Measurements from ENCODE around the gene IFFO2. TPM values are rescaled to one million over a fixed set of nuclear protein-coding genes. Genes with fewer than 3 reads are reported as not detected.

Gene IFFO2
- total and polyA plus RNA-seq, 2 donors (not counting 1 experiment from before 2014, with no cell fraction given) = 5.8 to 10.4 TPM

GRCh38 chr1:18948048-18948912 is 8.2 kb downstream of the IFFO2 start:
- Histone ChIP-seq H3K79me2 (ENCODE audit: control insufficient read depth, insufficient read depth, low read length) (peaks cover 88% of the 10 kb centered on the region), H3K9me3 (ENCODE audit: control insufficient read depth, insufficient read depth, low read depth, low read length) (no peaks in the 10 kb centered on the region), H4K20me1 (ENCODE audit: control insufficient read depth, extremely low read depth, insufficient read depth, low read length) (no peaks in the 10 kb centered on the region), H3K4me2 (ENCODE audit: extremely low read depth, insufficient read depth, low read length) (no peak overlapping the region), H3K27me3 (ENCODE audit: control insufficient read depth, insufficient read depth, low read length) (no peaks in the 10 kb centered on the region), H3K36me3 (ENCODE audit: control insufficient read depth, insufficient read depth, low read length) (peaks cover 2% of the 10 kb centered on the region), H3K4me1 (ENCODE audit: control insufficient read depth, extremely low read depth, insufficient read depth, low read length) (peaks cover 53% of the 10 kb centered on the region), H2AFZ (ENCODE audit: low read length) (no peak overlapping the region), H3K4me3 (replicated peaks in 1 of 4; ENCODE audit: control extremely low read depth in 1 of 4, insufficient read depth in 1 of 4, low read depth in 3 of 4, low read length in 4 of 4) (peak overlapping the region in 1 of 4 experiments; percentile 2), H3K27ac (ENCODE audit: insufficient read depth, low read length) (peak overlapping the region; percentile 97), H3K9ac (ENCODE audit: insufficient read depth, low read length) (no peak overlapping the region)
- TF ChIP-seq, protein P1, sequence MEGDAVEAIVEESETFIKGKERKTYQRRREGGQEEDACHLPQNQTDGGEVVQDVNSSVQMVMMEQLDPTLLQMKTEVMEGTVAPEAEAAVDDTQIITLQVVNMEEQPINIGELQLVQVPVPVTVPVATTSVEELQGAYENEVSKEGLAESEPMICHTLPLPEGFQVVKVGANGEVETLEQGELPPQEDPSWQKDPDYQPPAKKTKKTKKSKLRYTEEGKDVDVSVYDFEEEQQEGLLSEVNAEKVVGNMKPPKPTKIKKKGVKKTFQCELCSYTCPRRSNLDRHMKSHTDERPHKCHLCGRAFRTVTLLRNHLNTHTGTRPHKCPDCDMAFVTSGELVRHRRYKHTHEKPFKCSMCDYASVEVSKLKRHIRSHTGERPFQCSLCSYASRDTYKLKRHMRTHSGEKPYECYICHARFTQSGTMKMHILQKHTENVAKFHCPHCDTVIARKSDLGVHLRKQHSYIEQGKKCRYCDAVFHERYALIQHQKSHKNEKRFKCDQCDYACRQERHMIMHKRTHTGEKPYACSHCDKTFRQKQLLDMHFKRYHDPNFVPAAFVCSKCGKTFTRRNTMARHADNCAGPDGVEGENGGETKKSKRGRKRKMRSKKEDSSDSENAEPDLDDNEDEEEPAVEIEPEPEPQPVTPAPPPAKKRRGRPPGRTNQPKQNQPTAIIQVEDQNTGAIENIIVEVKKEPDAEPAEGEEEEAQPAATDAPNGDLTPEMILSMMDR (conservative IDR thresholded peaks at IDR 0.05 in 1 of 2, IDR thresholded peaks at IDR 0.05 in 1 of 2; ENCODE audit: low read depth in 1 of 2, low read length in 2 of 2) = no peak
- TF ChIP-seq EZH2 (IDR thresholded peaks at IDR 0.05; ENCODE audit: low read length, missing control alignments) = no peak
- peak in 1 of 2 donors; percentile 81 for DNase-seq (ENCODE audit: low read depth in 2 of 2)

- no peak for TF ChIP-seq EZH2 (IDR thresholded peaks at IDR 0.05; ENCODE audit: low read length, missing control alignments)
- TF ChIP-seq, protein P1 (conservative IDR thresholded peaks at IDR 0.05 in 1 of 2, IDR thresholded peaks at IDR 0.05 in 1 of 2; ENCODE audit: low read depth in 1 of 2, low read length in 2 of 2) = no peak
- H4K20me1 ChIP-seq (ENCODE audit: control insufficient read depth, extremely low read depth, insufficient read depth, low read length) = no peaks in the 10 kb centered on the region
- H3K27me3 ChIP-seq (ENCODE audit: control insufficient read depth, insufficient read depth, low read length) = no peaks in the 10 kb centered on the region
- no peak overlapping the region for H3K4me2 ChIP-seq (ENCODE audit: extremely low read depth, insufficient read depth, low read length)
- H3K36me3 ChIP-seq (ENCODE audit: control insufficient read depth, insufficient read depth, low read length) = peaks cover 3% of the 10 kb centered on the region
- H3K9me3 ChIP-seq (ENCODE audit: control insufficient read depth, insufficient read depth, low read depth, low read length) = no peaks in the 10 kb centered on the region
- H3K4me3 ChIP-seq (replicated peaks in 1 of 4; ENCODE audit: control extremely low read depth in 1 of 4, insufficient read depth in 1 of 4, low read depth in 3 of 4, low read length in 4 of 4) = no peak overlapping the region
- H3K9ac ChIP-seq (ENCODE audit: insufficient read depth, low read length) = no peak overlapping the region
- H3K79me2 ChIP-seq (ENCODE audit: control insufficient read depth, insufficient read depth, low read length) = peaks cover 84% of the 10 kb centered on the region
- no peak overlapping the region for H2AFZ ChIP-seq (ENCODE audit: low read length)
- DNase-seq (ENCODE audit: low read depth in 2 of 2) = no peak
- H3K27ac ChIP-seq (ENCODE audit: insufficient read depth, low read length) = peak overlapping the region; percentile 29
- peaks cover 53% of the 10 kb centered on the region for H3K4me1 ChIP-seq (ENCODE audit: control insufficient read depth, extremely low read depth, insufficient read depth, low read length)
Observed at GRCh38 chr1:18947570-18947969, 8.9 kb downstream of the IFFO2 start.

GRCh38 chr1:18946550-18947381 is 9.7 kb downstream of the IFFO2 start:
- Histone ChIP-seq H3K4me2 (ENCODE audit: extremely low read depth, insufficient read depth, low read length) (no peak overlapping the region), H3K4me3 (replicated peaks in 1 of 4; ENCODE audit: control extremely low read depth in 1 of 4, insufficient read depth in 1 of 4, low read depth in 3 of 4, low read length in 4 of 4) (no peak overlapping the region), H3K27ac (ENCODE audit: insufficient read depth, low read length) (peak overlapping the region; percentile 29), H2AFZ (ENCODE audit: low read length) (no peak overlapping the region), H3K79me2 (ENCODE audit: control insufficient read depth, insufficient read depth, low read length) (peaks cover 84% of the 10 kb centered on the region), H3K27me3 (ENCODE audit: control insufficient read depth, insufficient read depth, low read length) (no peaks in the 10 kb centered on the region), H4K20me1 (ENCODE audit: control insufficient read depth, extremely low read depth, insufficient read depth, low read length) (no peaks in the 10 kb centered on the region), H3K4me1 (ENCODE audit: control insufficient read depth, extremely low read depth, insufficient read depth, low read length) (peaks cover 56% of the 10 kb centered on the region), H3K9me3 (ENCODE audit: control insufficient read depth, insufficient read depth, low read depth, low read length) (no peaks in the 10 kb centered on the region), H3K9ac (ENCODE audit: insufficient read depth, low read length) (no peak overlapping the region), H3K36me3 (ENCODE audit: control insufficient read depth, insufficient read depth, low read length) (peaks cover 3% of the 10 kb centered on the region)
- TF ChIP-seq, protein P1 (conservative IDR thresholded peaks at IDR 0.05 in 1 of 2, IDR thresholded peaks at IDR 0.05 in 1 of 2; ENCODE audit: low read depth in 1 of 2, low read length in 2 of 2) = no peak
- TF ChIP-seq EZH2 (IDR thresholded peaks at IDR 0.05; ENCODE audit: low read length, missing control alignments) = no peak
- DNase-seq (ENCODE audit: low read depth in 2 of 2) = no peak
